DOHH2 (cell line): ENCODE data around the gene GRK1.

Source experiments
- CTCF ChIP-seq: fragments of 200-600 bp; sonication (generic); IDR thresholded peaks from one replicate; pipeline ENCODE4 v1.5.1; 2014; ENCODE audit warnings: antibody characterized with exemption, mild to moderate bottlenecking, low read depth, low read length; ENCODE audit not compliant: poor library complexity, severe bottlenecking
- EZH2phosphoT487 ChIP-seq: fragments of 200-600 bp; sonication (generic); IDR thresholded peaks from 2 replicates; pipeline ENCODE4 v1.6.1; 2017; ENCODE audit warnings: borderline replicate concordance, mild to moderate bottlenecking, antibody characterized with exemption, low read length, moderate library complexity, mixed read lengths

- no peak for TF ChIP-seq CTCF
- no peak for TF ChIP-seq EZH2phosphoT487
Measured at GRCh38 chr13:113743366-113744195, 76.6 kb downstream of the GRK1 start.
